CD4-positive, alpha-beta T cell treated with Interferon gamma for 1 hour (primary cell): Measurements from ENCODE around the gene DNAH8.
"Not testable (repeated sequence)": the region's sequence is repeated elsewhere in the genome, so short reads cannot be mapped to it uniquely, and the experiment has no call there.

Experiments used
- DNase-seq: peaks from one replicate; pipeline ENCODE4 v3.0.0-alpha.2; 2020

The DNAH8 gene

GRCh38 chr6:38912378-38912777, 197.3 kb downstream of the DNAH8 start:
- DNase-seq: no peak

GRCh38 chr6:38915205-38915925, 200.3 kb downstream of the DNAH8 start:
- no peak for DNase-seq

- DNase-seq: not testable (repeated sequence)
Measured at GRCh38 chr6:38921540-38921939, 206.4 kb downstream of the DNAH8 start.

DNA sequence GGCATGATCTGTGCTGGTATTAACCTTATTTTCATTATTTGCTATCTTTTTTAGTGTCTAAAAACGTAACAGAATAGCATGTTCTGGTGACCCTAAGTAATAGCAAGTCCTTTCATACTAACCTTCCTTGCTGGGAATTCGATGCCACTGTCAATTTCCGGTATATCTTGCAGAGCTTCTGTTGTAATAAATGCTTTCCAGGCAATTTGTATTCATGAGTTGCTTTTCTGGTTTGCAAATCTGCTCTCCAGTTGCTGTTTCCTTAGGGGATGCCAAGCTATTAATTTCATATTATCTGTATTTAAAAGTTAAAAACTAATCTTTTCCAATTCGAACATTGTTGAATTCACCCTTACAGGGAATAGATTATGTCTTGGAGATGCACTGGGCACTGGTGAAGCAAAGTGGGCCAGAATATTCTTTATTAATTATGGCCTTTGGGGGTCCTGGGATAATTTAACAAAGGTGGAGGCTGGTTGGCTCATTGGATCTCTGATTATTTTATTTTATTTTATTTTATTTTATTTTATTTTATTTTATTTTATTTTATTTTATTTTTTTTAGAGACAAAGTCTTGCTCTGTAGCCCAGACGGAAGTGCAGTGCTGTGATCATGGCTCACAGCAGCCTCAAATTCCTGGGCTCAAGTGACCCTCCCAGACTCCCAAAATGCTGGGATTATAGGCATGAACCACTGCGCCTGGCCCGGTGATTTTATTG, 209.8 kb downstream of the DNAH8 start:
- DNase-seq: no peak

- no peak for DNase-seq
Measured at GRCh38 chr6:38929560-38929959, 214.4 kb downstream of the DNAH8 start.

DNA sequence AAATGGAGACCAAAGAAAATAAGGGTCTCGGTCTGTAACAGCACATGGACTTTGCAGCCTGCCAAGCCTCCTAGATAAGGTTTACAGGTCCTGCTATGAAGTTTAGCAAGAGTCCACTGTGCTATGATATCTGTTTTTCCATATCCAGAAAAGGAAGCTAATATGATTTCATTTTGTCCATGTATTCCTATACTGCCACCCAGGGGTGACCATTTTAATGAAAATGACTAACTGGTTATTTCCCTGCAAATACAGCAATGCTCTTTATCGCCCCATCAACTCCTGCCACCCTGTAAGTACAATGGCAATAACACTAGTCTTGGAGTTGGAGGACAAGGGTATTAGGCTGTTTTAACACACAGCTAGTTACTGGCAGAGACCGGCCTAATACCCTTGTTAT, 218.3 kb downstream of the DNAH8 start:
- no peak for DNase-seq

DNA sequence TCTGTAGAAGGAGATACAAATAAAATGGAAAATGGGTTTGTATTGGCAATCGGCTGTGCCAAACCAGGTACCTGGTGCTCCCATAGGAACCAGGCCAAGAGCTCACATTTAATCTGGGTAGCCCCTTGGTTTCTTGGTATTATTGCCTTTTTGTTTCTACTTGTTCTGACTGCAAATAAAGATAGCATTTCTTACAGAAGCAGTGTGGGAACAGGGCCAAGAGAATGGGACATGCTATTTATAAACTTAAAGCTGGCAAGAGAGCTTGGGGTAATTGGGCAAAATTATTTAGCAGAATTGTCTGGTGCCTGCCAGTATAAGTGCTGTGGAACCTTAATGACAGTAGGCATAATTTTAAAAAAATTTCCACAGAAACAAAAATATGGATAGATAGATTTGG, 219.9 kb downstream of the DNAH8 start:
- no peak for DNase-seq

DNA sequence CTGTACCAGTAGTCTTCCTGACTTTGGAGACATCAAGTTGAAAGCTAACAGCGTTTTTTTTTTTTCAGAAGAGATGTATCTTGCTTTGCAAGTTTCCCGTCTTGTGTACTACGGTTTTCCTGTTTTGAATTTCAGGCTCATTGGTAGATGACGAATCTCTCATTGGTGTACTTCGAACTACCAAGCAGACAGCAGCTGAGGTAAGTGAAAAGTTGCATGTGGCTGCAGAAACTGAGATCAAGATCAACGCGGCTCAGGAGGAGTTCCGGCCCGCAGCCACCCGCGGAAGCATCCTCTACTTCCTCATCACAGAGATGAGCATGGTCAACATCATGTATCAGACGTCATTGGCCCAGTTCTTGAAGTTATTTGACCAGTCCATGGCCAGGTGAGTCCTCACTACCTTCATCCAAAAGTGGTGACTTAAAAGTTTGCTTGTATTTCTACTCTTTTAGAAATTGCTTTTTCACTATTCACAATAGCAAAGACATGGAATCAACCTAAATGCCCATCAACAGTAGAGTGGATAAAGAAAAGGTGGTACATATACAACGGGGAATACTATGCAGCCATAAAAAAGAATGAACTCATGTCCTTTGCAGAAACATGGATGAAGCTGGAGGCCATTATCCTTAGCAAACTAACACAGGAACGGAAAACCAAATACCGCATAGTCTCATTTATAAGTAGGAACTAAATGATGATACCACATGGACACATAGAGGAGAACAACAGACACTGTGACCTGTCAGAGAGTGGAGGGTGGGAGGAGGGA, 222.9 kb downstream of the DNAH8 start:
- no peak for DNase-seq

DNA sequence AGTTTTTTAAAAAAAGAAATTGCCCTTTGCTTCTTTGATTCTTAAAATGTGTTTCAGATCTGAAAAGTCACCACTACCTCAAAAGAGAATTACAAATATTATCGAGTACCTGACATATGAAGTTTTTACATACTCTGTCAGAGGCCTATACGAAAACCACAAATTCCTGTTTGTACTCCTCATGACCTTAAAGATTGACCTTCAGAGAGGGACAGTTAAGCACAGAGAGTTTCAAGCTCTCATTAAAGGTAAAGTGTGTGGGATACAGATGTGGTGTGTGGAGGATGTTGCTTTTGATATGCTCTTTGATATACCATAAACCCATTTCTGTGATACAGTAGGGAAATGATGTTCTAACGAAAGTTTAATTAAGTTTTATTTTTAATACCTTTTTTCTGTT, 223.6 kb downstream of the DNAH8 start:
- no peak for DNase-seq

DNA sequence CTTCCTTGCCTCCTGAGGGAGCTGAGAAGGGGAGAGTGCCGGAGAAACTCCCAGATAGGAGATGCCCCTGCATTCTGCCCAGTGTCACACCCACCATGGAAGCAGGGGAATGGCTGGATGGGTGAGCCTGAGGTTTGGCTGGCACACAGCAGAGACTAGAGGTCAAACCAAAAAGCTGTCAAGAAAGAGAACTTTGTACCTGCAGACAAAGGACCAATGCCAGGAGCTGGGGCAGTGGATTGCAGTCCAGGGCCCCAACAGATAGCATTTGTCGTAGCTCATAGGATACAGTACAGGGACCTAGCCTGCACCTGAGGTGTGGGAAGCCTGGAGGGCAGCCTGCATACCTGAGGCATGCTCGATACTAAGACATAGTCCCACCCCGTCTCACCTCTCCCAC, 227.3 kb downstream of the DNAH8 start:
- no peak for DNase-seq

GRCh38 chr6:38942965-38943364, 227.9 kb downstream of the DNAH8 start:
- no peak for DNase-seq

DNA sequence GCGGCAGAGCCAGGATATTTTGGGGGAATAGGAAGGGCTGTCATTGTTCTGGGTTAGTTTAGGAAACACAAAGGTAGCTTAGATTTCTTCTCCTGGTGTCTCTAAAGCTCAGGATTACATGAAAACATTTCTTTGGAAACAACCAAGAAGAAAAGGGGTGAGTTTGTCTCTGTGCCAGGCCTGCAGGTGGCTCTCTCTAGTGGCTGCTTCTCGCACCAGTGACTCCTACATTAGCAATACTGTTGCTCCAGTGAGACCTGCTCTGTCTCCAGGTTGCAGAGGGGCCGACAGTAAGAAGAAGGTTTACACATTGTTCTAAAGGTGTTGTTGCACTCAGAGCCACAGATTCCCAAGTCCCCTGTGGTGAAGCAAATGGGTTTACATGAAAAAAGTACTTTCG, 228.9 kb downstream of the DNAH8 start:
- no peak for DNase-seq

GRCh38 chr6:38944655-38945279, 229.7 kb downstream of the DNAH8 start:
- no peak for DNase-seq

- DNase-seq: no peak
Measured at GRCh38 chr6:38955861-38956260, 240.8 kb downstream of the DNAH8 start.

- DNase-seq: no peak
Measured at GRCh38 chr6:38957426-38957825, 242.3 kb downstream of the DNAH8 start.

GRCh38 chr6:38959138-38959537, 244.0 kb downstream of the DNAH8 start:
- DNase-seq: no peak

DNA sequence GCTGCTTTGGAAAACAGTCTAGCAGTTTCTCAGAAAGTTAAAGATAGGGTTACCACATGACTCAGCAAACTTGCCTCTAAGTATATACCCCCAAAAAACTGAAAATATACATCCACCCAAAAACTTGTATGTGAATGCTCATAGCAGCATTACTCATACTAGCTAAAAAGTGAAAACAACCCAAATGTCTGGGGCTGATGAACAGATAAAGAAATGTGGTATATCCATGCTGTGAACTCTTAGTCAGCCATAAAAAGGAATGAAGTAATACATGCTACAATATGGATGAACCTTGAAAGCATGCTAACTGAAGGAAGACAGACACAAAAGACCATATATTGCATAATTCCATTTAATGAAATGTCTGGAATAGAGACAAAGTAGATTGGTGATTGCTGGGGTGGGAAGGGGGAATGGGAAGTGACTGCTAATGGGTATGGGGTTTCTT, 253.6 kb downstream of the DNAH8 start:
- DNase-seq: no peak

GRCh38 chr6:38973178-38974057, 258.3 kb downstream of the DNAH8 start:
- DNase-seq: no peak

DNA sequence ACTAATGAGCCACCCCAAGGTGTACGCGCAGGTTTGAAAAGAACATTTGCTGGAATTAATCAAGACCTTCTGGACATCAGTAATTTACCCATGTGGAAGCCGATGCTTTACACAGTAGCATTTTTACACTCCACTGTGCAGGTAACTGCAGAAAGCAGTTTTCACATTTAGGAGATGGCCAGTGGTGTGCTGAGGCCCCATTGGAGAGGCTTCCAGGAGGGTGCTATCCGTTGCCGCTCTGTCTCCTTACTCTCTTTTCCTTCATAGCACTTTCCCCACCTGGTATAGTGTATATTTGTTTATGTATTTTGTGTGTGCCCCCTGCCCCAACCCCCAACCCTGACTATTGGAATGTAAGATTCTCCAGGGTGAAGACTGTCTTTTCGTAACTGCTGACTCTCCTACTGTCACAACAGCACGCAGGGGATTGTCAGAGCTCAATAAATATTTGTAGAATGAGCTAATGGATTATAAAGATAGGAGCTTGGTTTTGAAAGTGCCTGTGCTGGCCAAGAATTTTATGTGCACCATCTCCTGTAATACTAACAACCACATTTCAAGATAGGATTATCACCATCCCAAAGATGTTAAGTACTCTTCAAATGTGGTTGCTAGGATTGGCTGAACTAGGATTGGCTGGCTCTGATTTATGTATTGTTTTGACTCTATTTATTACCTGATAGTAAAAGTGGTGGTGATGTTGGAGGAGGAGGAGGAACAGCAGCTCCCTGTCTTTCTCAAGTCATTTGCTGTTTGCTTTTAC, 259.5 kb downstream of the DNAH8 start:
- no peak for DNase-seq

GRCh38 chr6:38975621-38976049, 260.5 kb downstream of the DNAH8 start:
- no peak for DNase-seq

GRCh38 chr6:38976051-38976450, 260.9 kb downstream of the DNAH8 start:
- no peak for DNase-seq
